GM19397 (cell line): ENCODE measurements around the gene HDGFL2.

Source experiments
- ATAC-seq: cut with Tn5 transposase; IDR thresholded peaks from one replicate; pipeline ENCODE4 v1.9.1; 2021; ENCODE audit warnings: mild to moderate bottlenecking, moderate library complexity; ENCODE audit not compliant: unreplicated experiment

Gene HDGFL2

DNA sequence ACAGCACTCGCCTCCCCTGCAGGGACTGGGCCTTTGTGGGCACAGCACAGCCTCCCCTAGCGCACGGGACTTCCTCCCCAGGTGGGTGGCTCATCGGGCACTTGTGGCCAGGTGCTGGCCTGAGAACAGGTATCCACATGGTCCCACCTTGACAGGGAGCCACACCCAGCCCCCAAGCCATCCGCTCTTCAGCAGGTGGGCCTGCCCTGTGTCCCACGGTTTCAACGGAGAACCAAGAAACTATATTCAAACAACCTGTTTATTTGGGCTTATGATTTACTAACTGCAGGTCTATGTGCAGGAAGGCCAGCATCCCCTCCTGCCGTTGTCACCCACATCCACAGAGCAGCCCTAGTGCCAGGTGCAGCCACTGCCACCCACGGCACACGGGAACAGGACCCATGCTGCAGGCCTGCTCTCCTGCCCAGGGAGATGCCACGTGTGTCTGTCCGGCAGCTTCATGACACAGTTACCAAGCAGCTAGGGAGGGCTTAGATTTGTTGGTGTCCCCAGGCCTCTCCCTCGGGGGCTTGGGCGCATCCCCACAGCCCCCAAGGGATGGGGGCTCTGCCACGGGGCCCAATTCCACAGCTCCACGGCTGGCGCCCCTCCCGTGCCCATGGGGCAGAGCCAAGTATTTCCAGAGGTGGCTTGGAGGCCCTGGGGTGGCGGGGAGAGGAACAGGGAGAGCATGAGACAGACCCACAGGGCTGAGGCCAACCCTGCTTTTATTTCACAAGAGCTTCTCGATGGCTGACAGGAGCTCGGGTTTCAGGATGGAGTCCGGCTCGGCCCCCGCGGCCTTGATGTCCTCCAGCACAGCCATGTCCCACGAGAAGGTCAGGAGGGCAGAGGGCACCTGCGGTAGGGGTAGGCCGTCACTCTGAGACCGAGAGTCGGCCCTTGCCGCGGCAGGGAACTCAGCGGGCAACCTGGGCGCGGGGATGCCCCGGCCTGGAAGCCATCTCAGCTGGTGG, 27.0 kb upstream of the HDGFL2 start:
- no peak for ATAC-seq

DNA sequence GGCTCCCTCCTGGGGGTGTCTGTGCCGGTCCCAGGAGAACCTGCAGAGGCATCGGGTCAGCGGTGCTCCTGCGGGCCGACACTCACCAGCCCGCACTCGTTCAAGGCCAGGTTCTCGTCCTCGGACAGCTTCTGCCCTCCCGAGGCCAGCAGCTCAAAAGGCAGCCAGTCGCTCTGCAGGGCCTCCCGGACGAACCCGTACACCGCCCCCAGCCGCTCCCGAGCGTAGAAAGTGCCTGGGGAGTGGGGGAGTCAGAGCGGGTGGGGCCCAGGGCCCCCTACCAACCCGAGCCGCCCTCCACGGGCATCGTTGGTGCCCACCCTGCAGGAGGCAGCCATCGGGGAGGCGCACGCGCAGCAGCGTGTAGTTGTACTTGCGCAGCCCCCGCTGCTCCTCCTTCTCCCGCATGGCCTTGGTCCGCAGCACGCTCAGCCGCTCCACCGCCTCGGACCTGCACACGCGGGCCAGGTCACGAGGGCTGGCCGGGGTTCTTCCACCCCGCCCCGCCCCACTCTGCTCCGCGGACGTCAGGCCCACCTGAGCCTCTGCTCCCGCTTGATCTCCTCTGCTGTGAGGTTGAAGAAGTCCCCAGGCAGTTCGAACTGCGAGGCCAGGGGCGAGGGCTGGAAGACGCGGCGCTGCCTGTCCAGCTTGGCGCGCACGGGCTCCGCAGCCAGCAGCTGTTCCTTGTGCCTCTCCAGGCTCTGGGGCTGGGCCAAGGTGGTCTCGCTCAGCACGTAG, 26.0 kb upstream of the HDGFL2 start:
- ATAC-seq = no peak

DNA sequence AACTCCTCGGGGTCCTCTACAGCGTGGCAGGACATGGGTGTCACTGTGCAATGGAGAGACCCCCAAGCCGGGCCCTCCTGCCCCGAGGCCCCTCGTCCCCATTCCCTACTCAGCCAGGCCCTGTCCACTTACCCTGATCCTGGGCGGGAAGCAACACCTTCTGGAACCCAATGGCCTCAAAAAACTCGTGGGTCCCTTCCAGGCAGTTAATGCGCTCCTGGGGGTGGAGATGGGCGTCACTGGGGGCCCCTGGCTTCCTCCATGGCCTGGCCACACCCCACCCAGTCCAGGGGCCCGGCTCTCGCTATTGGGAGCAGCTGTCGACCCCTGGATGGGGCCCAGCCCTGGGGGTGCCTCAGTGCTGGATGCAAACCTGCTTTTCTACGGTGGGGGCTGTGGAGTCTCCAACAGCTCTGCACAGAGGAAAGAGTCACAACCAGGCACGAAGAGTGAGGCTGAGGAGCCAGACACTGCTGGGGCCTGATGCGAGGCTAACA, 25.3 kb upstream of the HDGFL2 start:
- no peak for ATAC-seq

DNA sequence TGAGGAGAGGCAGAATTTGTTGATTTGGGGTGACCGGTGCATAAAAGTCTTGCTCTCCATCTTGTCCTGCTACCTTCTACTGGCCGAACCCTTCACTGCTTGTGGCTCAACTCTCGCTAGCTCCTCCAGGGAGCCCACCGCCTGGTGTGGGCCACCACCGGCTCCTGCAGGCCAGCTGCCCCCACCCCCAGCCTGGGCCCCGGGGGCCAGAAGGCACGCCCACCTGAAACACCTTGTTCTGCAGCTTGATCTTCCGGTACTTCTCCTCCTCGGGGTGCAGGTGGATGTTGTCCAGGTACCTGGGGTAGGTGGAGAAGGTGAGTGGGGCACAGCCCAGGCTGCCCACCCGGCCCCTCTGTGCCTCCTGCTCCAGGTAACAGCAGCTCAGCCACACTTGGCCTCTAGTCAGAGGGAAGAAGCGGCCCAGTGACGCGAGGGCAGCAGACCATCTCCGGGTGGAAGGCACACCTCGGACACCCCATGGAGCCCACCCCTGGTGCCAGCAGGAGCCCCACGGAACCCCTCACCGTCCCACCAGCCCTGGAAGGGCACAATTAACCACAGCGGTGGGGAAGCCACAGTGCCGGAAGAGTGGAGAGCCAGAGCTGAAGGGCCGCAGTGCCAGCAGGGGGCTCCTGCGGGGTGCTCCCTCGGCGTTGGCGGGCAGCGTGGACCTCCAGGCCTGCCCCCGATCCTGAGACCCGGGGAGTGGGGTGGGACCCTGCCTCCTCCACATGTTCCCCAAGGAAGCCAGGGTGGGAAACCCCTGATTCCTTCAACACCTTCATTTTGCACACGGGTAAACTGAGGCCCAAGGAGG, 24.6 kb upstream of the HDGFL2 start:
- ATAC-seq = no peak

DNA sequence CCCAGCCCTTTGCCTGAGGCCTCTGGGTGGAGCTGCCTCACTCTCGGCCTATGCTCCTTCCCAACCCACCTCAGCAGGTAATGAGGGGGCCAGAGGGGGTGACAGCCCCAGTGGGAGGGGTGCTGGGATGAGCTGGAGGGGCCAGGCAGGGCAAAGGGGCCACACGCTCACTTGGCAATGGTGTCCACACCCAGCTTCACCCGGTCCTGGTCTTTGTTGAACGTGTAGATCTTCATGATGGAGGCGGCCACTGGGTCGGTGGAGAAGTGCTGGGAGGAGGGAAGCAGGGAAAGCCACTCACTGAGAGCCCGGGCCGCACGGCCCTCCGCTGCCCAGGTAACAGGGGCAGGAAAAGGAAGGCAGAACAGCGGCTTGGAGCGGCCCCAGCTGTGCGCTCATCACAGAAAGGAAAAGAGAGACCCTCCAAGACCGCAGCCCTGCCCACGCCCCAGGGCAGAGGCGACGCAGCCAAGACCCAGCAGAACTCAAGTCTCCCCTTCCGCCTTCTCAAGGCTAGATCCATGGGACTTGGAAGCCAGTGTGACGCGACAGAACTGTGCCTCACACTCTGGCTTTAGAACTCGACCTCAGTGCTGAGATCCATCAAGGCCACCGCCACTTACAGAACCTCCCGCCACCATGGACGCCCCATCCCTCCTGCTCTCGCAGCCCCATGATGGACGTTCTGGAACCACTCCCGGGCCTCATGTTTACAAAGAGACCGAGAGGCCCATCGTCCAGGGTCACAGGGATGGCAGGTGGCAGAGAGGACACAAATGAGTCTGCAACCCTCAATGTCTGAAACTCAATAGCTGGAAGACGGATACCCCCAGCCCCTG, 23.7 kb upstream of the HDGFL2 start:
- no peak for ATAC-seq

DNA sequence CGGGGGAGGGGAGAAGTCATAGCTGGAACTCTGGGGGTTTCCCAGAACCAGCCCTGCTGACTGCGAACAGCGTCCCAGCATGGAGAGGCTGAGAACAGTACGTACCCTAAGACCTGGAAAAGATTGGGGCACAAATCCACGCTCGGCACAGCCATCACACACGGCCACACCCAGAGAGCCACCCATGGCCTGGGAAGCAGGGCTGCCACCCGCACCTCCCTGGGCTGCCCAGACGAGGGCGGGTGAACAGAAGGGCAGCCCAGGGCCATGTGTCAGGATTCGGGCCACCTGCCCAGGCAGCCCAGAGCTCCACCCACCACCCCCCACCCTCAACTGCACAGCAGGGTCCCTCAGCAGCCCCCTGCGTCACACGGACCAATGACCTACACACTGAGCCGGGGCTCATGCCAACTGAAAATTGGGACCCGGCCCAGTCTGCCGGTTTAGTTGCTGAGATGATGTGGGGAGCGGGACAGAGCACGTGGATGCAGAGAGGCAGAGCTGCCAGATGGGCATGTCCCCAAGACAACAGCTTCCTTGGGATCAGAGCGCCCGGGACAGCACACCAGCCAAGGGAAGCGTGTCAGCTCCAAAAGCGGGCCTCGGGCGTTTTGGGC, 23.0 kb upstream of the HDGFL2 start:
- ATAC-seq = no peak

DNA sequence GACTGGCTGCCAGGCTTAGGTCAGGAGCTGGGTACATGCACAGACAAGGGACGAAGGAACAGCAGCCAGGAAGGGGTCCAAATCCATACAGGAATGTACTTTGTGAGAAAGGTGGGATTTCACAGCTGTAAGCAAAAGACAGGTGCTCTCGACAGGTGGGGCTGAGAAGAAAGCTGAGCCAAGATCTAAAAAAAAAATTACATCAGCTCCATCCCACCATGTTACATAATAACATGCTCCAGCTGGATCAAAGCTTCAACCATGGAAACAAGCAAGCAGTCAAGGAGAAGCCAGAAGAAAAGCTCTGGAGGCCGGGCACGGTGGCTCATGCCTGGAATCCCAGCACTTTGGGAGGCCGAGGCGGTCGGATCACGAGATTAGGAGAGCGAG, 22.5 kb upstream of the HDGFL2 start:
- no peak for ATAC-seq

DNA sequence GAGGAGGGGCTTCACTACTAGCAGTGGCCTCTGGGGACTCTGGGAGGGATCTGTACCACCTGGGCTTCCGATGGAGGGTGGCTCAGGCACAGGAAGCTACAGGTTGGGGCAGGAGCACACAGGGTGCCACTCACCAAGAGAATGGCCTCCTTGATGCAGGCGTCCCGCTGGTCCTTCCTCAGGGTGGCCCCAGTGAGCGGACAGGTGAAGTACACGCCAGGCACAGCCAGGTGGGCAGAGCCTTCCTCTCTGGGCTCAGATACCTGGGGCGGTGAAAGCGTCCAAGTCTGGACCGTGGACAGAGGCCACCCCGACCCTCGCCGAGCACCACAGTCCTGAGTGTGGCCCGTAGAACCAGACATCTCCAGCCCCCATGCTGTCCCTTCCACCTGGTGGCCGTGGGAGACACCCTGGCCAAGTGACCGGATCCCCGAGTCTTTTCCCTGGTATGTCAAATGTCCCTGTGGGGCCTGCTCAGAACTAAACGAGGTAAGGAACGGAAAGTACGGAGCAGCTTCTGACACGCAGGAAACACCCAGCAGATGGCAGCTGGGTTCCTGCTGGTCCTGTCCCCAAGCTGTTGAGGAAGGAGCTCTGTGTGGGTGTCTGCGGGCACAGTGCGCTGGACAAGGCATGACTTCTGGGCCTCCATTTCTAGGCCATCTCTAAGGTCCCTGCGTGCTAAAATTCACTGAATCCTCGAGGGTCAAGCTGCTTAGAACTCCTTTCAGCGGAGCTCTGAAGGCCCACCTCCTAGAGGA, 19.7 kb upstream of the HDGFL2 start:
- ATAC-seq = no peak

DNA sequence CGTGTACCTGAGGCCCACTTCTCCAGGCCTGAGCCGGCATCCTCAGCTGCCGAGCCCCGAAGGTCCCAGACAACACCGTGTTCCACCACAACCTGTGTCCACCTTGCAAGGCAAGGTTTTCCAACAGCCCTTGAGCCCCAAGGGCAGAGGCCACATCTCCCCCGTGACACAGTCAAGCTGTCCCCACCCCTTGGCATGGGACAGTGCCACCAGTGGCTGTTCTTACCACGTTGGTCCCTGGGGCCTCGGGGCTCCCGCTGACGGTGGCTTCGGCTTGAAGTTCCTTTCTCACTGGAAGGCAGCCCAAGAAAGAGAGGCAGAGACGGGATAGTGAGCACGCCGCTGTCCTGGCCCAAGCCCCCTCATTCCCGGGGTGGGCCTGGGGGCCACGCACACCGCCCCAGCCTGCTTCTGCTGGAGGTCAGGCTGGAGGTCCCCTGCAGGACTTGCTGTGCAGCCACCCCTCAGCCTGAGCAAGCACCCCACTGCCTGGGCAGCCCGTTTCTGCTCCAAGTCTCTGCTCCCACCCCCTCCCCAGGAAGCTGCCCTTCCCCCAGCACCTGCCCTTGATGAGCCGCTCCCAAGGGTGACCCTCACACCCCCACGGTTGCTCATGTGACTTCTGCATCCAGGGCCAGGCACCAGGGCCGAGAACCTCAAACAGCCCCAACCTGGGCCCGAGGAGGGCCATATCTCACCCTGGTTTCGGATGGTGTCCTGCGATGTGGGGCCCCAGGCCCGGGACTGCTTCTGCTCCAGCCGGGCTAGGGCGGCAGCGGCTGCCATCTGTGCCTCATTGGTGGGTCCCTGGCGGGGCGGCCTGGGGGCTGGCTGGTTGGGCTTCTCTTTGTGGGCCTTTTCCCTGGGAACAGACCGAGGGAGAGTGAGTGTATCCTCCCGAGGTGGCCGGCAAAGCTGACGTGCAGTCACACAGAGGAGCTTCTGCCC, 18.6 kb upstream of the HDGFL2 start:
- ATAC-seq = no peak

DNA sequence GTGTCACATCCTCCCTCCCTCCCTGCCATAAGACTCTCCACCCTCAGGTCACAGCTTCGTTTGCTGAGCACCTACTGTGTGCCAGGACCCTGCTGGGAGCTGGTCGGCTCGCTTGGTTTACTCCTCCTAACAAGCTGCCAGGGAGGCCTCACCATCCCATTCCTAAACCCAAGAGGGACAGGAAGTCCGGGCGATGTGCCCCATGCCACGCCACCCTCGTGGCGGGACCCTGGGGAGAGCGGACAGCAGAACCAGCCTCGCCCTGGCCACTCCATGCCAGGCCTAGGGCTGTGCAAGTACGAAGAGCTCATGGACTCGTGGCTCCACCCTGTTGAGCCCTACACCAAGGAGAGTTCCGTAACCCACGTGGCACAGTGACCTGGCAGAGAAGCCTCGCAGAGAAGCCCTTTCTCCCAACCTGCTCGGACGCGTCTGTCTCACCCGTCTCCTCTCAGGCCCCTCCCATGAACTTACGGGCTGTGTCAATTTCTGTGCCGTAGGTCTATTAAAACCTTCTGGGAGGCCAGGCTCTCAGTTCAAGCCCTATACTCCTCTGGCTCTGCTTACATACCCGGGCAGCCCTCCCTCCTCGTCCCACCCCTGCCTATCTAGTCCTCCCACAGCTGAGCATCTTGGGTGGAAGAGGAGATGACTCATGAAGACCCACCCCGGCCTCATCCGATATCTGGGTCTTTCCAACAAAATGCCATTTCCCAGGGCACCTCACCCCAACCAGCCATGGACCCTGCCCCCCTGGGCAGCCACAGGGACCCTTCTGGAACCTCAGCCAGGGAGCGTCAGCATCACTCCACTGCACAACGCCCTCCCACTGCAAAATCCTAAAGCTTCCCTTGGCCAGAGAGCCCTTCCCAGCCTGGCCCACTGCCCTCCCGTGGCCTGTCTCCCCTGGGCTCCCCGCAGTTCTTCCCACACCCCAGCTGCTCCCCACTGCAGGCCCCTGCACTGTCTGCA, 17.1 kb upstream of the HDGFL2 start:
- no peak for ATAC-seq

DNA sequence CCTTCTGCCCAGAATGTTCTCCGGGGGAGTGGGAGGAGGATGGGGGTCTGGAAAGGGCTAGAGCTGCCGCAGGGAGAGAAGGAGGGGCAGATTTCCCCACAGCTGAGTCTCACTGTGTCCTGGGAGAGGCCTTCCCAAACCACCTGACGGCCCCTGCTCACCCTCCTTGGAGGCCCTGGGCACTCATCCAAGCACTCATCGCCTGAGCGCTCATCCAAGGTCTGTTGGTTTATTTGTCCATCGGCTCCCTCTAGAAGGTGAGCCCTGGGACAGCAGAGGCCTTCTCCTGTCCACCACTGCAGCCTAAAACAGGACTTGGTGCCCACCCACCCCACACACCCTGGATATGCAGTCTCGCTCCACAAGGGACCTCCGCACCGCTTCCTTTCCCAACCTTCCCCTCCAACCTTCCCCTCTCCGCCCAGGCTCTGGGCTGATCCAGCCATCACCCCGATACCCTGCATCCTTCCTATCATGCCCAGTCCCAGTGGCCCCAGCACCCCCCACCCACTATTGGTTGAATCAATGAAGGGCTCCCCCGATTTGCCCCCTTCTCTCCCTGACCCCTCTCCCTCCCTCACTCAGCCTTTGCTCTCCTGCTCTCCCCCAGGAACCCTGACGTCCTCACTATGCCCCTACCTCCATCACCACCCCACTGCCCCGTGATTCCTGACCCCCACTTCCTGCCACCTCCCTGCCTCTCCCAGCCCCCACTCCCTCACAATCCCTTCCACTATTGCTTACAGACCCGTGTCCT, 16.2 kb upstream of the HDGFL2 start:
- no peak for ATAC-seq

DNA sequence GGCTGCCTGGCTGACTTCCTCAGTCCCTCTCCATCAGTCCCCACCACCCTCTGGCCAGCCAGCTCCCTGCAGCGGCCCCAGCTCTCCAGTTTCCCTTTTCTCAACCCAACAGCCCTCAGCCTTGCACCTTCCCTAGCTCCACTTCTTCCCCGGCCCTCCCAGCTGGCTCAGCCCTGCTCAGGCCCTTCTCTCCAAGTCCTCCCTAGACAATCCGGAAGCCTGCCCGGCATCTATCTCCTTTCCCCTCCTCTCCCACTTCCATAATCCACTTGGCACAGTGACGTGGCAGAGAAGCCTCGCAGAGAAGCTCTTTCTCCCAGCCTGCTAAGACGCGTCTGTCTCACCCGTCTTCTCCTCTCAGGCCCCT, 15.6 kb upstream of the HDGFL2 start:
- ATAC-seq = no peak

DNA sequence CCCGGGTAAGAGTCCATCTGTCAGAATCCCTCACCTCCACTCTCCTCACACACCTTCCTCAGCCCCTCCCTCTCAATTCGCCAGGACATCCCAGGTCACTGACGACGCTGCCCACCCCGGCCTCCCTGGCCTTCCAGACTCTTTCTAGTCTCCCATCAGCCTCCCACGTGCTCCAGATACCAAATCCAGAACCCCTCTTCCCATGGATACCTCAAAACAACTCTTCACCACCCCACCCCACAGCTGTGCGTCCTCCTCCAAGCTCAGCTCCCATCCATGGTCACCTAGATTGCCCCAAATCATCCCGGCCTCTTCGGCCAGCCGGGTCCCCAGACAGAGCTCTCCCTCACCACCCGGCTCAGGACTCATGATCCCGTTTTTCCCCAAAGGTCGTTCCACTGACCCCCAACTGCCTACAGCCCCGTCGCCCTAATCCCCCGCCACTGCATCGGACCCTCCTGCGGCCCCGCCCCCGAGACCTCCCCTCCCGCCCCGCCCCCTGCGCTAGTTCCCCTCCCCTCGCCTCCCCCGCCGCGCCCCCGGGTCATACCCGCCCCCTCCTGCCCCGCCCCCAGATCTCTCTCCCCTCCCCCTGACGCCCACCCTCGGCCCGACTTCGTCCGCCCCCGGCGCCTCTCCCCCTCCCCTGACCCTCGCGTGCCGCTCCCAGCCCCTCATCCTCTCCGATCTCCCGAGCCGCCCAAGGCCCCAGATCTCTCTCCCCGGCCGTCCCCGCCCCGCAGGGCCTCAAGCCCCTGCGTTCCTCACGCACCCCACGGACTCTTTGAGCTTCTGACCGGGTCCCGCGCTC, 15.0 kb upstream of the HDGFL2 start:
- peak; percentile 15 for ATAC-seq

DNA sequence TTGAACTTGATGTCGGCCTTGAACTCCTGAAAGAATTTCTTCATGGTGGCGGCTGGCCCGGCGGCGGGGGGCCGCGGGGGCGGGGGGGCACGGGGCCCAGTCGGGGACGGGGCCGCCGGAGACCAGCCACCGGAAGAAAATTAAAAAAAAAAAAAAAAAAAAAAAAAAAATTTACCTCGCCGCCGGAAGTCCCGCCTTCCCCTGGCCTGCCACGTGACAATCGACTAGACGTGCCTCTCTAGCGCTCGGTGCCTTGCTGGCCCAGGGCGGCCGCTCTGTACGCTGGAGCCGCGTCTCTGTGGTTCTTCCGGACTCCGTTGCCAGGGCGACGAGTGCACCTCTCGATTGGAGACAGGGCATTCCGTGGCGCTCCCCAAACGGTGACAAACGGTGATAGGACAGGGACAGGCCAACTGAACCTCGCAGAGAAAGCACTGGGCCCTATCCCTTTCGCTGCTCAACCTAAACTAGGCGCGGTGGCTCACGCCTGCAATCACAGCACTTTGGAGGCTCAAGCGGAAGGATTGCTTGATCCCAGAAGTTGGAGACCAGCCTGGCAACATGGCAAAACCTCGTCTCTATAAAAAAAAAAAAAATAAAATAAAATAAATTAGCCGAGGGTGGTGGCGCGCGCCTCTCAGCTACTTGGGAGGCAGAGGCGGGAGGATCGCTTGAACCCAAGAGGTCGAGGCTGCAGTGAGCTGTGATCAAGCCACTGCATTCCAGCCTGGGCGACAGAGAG, 14.3 kb upstream of the HDGFL2 start, which contains the start of gene UBXN6:
UBXN6 (minus strand) TSS at position 141 of the 742 bp plus-strand sequence; CDS start at position 44, 97 bp downstream.
- peak; percentile 95 for ATAC-seq
